ENCODE measurements around the gene YBX2.

DNA sequence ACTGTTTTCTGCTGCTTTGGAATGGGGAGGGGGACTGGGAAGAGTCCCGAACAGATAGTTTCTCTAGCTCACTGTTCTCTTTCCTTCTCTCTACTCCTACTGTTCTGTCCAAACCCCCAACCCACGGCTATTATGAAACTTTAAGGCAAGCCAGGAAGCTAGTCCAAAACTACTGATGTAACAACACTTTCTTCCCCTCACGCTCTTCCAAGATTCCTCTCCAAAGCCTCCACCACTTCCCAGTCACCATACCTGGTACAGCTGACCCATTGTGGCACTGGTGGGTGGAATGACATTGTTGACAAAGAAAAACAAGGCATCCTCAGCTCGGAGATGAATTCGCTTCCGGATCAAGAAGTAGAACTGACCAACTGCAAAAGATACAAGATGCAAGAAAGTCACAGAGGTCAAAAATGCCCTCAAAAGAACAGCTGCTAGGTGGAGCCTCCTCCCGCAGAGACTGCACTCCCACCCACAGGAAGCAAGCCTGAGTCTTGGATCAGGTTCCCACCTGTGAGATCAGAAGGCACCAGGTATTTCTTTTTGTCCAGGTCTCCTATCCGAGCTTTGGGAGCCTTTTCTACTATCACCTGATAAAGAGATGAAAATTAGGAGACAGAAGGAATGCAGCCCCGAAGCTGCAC lies 53.2 kb downstream of the YBX2 start:
- TF ChIP-seq CTCF (IDR thresholded peaks at IDR 0.05 in 8 of 11, conservative IDR thresholded peaks at IDR 0.05 in 3 of 11) (no peak), POLR2AphosphoS5 (IDR thresholded peaks at IDR 0.05) (no peak)

All from spleen (tissue), 7 donors.